HG03469 (cell line): ENCODE measurements around the gene CCDC91.
"Not testable (repeated sequence)": the region's sequence is repeated elsewhere in the genome, so short reads cannot be mapped to it uniquely, and the experiment has no call there.

ENCODE experiments used
- ATAC-seq: cut with Tn5 transposase; IDR thresholded peaks from one replicate; pipeline ENCODE4 v1.9.1; 2021; ENCODE audit warnings: mild to moderate bottlenecking, moderate library complexity, moderate number of reproducible peaks; ENCODE audit not compliant: unreplicated experiment

The CCDC91 gene

DNA sequence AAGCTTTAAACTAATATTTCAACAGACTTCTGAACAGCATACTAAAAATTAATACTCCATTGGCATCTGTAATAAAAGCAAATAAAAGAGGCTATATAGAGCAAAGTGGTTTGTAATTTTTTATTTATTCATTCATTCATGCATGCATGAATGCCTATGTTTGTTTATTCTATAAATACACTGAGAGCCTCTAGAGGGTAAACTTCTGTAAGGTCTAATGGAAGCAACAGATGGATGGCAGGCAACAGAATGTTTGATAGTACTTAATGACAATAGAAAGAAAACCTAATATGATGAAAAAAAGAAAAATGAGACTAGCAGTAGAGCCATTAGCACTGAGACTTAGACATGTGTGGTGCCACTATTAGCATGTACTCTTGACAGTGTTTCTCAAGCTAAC is 253.1 kb downstream of the CCDC91 start:
- no peak for ATAC-seq

DNA sequence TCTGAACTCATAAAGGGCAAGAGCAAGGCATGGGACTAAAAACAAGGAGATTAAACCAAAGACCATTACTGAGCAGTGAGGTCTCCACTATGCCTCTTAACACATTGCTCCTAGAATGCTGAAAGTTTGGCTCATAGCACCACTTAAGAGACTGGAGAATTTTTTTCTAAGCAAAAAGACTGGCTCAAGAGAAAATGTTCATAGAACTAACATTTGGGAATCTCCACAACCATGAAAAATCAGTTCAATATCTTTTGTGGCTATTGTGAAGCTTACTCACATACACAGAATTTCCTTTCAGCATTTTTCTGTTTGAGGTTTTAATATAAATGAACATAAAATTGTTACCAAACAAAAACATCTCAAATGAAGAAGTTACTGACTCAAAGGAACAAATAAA is 255.8 kb downstream of the CCDC91 start:
- ATAC-seq, result no peak

DNA sequence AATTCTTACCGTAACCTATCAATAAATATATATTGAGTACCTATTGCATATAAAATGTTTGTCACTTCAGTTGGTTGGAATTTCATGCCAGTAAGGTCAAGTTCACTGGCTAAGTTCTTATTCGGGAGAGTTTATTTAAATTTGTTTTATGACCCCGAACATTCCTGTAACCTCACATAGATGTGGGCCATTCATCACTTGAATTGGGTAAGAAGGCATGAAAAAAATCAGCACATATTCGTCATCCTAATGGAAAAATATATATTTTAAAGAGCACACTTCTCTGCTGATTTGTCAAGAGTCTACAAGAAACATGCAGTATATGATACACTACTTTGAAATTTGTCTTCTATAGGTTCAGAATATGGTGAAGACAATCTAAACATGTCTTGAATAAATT is 263.4 kb downstream of the CCDC91 start:
- no peak for ATAC-seq

GRCh38 chr12:28456934-28457710 is 266.9 kb downstream of the CCDC91 start:
- no peak for ATAC-seq

- ATAC-seq, result no peak
Measured at GRCh38 chr12:28457785-28458184, 267.5 kb downstream of the CCDC91 start.

- ATAC-seq, result no peak
Measured at GRCh38 chr12:28459481-28459880, 269.2 kb downstream of the CCDC91 start.

DNA sequence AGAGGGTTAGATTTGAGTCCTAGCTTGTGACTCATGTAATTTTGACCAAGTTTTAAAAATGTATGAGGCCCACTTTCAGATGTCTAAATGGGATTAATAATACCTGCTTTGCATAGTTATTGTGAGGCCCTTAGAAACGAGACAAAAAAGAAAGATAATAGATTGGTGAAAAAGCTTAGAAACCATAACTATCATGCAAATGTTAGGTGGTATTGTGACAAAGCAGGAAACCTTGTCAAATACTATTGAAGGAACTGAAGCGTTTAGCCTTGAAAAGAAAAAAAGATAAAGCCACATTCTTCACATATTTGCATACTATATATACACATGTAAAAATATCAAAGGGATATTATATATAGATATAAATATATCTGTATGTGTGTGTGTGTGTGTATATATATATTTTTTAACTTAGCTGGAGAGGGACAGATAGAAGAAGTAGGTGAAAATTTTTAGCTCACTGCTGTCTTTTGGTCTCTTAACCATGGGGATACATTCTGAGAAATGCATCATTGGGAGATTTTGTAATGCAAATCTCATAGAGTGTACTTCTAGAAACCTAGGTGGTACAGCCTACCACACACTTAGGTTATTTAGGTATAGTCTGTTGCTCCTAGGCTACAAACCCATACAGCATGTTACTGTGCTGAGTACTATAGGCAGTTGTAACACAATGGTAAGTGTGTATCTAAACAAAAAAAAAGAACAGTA is 270.3 kb downstream of the CCDC91 start:
- peak; percentile 75 for ATAC-seq

DNA sequence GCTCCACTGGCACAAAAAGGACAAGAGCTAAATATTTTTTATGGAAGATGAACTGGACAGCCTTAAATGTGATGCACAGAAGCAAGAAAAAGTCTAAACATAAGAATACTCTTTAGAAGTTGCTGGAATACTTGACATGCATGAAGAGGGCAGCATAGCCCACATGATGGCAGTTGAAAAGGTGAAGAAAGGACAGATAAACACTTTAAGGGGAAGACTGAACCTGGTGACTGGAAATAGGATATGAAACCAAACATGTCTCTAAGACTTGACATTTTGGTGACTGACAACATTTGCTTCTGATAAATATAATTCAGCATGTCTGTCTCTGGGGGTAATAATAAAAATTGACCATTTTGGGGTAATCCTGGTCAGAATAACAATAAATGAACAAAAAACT is 273.1 kb downstream of the CCDC91 start:
- no peak for ATAC-seq

DNA sequence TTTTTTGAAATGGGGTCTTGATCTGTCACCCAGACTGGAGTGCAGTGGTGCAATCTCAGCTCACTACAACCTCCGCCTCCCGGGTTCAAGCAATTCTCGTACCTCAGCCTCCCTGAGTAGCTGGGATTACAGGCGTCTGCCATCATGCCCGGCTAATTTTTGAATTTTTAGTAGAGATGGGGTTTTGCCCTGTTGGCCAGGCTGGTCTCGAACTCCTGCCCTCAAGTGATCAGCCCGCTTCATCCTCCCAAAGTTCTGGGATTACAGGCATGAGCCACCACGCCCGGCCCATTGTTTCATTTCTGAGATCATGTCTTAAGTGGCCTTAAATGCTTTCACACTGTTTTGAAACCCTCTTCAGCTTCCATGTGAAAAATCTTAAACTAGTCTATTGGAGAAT is 281.5 kb downstream of the CCDC91 start:
- not testable (repeated sequence) for ATAC-seq

DNA sequence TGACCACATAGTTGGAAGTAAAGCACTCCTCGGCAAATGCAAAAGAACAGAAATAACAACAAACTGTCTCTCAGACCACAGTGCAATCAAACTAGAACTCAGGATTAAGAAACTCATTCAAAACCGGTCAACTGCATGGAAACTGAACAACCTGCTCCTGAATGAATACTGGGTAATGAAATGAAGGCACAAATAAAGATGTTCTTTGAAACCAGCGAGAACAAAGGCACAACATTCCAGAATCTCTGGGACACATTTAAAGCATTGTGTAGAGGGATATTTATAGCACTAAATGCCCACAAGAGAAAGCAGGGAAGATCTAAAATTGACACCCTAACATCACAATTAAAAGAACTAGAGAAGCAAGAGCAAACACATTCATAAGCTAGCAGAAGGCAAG is 285.9 kb downstream of the CCDC91 start:
- not testable (repeated sequence) for ATAC-seq

DNA sequence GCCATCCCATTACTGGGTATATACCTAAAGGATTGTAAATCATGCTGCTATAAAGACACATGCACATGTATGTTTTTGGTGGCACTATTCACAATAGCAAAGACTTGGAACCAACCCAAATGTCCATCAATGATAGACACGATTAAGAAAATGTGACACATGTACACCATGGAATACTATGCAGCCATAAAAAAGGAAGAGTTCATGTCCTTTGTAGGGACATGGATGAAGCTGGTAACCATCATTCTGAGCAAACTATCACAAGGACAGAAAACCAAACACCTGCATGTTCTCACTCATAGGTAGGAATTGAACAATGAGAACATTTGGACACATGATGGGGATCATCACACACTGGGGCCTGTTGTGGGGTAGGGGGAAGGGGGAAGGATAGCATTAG is 288.8 kb downstream of the CCDC91 start:
- not testable (repeated sequence) for ATAC-seq

GRCh38 chr12:28479683-28480082 is 289.4 kb downstream of the CCDC91 start:
- ATAC-seq, result no peak

DNA sequence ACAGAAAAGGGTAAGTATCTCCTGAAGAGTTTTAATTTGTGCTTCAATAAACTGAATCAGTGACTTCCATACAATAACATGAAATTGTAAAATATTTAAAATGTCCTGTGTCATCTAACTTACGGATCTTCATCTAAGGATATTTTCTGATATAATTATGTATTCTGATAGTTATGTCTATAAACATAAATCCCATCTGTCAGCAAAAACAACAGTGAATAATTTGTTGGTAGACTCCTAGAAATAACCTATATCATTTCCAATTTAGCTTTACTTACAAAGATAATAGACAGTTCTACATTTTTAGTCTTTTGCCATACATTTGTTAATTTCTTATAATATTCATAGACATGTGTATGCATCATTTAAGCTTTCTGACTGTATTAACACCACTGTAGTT is 293.9 kb downstream of the CCDC91 start:
- ATAC-seq, result no peak

GRCh38 chr12:28486521-28486920 is 296.3 kb downstream of the CCDC91 start:
- ATAC-seq, result no peak

DNA sequence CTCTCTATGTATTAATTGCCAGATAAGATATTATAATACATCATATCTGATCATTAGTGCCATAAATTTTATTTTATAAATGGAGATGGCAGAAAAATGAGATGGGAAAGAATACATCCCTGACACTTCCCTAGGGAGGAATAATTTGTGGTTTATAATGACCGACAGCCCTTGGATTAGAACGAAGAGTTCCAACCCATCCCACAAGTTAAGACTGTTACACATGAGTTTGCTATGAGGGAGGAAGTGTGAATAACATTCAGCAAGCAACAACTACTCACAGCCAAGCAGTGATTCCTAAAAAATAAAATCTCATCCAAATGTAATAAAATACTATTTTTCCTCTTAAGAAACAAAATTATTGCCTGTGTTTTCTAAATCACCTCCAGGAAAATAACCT is 299.0 kb downstream of the CCDC91 start:
- ATAC-seq, result no peak

- ATAC-seq, result peak; percentile 95
Measured at GRCh38 chr12:28497889-28498411, 307.7 kb downstream of the CCDC91 start.

- ATAC-seq, result no peak
Measured at GRCh38 chr12:28498850-28499249, 308.6 kb downstream of the CCDC91 start.

DNA sequence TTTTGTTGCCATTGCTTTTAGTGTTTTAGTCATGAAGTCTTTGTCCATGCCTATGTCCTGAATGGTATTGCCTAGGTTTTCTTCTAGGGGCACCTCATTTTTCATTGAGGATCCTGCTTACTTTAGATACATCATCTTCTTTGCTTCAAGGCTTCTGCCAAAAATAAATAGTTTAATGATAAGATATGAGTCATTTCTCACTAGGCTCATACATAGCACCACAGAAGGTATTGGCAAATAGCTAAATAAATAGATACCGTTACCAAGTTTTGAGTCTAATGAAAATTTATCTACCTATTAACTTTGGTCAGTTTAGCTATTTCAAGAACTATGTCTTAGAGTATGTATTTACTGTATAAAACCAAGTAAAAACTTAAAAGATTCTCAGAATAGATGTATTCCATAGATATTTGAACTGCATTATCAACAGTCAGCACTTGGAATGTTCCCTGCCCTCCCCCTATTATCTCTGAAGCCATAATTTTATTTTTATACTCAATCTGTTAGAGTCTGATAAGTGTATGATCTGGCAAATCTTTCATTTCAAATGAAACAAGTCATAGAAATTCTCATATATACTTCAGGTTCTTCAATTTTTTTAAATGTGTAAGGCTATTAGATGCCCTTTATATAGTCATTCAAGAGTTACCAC is 310.2 kb downstream of the CCDC91 start:
- no peak for ATAC-seq

- ATAC-seq, result no peak
Measured at GRCh38 chr12:28506271-28506670, 316.0 kb downstream of the CCDC91 start.

GRCh38 chr12:28507033-28507432 is 316.8 kb downstream of the CCDC91 start:
- no peak for ATAC-seq

DNA sequence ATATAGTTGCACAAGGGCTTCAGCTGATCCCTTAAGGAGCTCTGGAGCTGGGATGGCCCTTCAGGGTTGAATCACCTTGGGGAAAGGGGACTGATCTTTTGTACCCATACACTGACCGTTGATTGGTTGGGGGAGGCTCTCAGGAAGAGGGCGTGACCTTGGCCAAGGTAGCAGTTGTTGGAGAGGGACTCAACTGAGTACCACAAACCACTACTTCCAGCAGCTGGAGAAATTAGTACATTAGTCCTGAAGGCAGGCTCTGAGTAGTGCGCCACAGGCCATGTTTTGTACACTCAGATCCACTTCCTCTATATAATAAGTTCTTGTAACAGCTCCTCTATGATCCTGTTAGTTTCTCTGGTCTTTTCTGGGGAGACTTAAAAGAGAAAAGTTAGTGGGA is 317.6 kb downstream of the CCDC91 start:
- no peak for ATAC-seq

- ATAC-seq, result no peak
Measured at GRCh38 chr12:28512406-28512805, 322.1 kb downstream of the CCDC91 start.
